Astrocyte (in vitro differentiated cells and primary cell): ENCODE measurements around the gene MDH1B.

Experiments used
- CTCF ChIP-seq: IDR thresholded peaks from 2 replicates; pipeline ENCODE4 v1.5.1; 2011; ENCODE audit warnings: low read depth, mild to moderate bottlenecking, inconsistent platforms, low read length, moderate library complexity; ENCODE audit not compliant: insufficient read depth
- EZH2 ChIP-seq: IDR thresholded peaks from 2 replicates; pipeline ENCODE4 v1.6.1; 2012; ENCODE audit warnings: mild to moderate bottlenecking, low read length, inconsistent platforms; ENCODE audit not compliant: insufficient read depth

GRCh38 chr2:206765242-206766056, at the start of gene MDH1B, which contains the start of gene FASTKD2:
- TF ChIP-seq CTCF (no peak), EZH2 (no peak)
